ENCODE results near the gene ATP12A.
A peak's percentile ranks its signal among the peaks of the same experiment; 100 is the strongest.
"Not testable (repeated sequence)": the region's sequence is repeated elsewhere in the genome, so short reads cannot be mapped to it uniquely, and the experiment has no call there.

The ATP12A gene

DNA sequence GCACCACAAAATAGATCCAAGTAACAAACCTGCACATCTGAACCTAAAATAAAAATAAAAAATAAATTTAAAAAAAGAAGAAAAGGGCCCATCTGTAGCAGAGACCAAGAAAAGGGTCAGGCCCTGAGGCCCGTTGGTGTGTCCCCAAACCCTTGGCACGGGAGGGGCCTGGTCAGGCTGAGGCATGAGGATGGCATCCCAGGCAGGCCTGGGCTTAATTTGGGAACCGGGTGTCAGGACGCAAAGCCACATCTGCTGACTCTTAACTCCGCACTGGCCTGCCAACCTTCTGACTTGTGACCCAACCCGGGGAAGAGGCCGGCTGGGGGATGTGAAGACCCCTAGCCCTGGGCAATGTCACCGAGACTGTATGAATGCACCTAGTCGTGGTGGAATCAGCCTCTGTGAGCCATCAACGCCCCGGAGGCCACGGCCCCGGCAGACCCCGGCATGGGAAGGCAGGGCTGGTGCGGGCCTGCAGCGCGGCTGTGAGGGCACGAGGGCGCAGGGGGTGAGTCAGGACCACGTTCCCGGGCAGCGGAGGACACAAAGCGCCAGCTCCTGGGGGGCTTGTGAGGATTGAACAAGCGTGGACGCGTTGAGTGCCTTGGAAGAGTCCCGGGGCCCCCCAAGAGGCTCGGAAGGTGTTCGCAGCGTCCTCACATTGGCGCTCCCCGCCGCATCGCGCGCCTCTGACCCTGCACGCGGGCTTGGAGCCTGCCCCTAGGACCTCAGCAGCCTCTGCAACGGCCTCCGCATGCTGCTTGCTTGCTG, 38.2 kb downstream of the ATP12A start:
- TF ChIP-seq CTCF (conservative IDR thresholded peaks at IDR 0.05; ENCODE audit: control insufficient read depth, insufficient read depth, low read depth, low read length), result no peak
- H3K4me3 ChIP-seq (ENCODE audit: control insufficient read depth, low read depth, low read length), result no peak overlapping the region
- no peak for DNase-seq (ENCODE audit: low read depth)

DNA sequence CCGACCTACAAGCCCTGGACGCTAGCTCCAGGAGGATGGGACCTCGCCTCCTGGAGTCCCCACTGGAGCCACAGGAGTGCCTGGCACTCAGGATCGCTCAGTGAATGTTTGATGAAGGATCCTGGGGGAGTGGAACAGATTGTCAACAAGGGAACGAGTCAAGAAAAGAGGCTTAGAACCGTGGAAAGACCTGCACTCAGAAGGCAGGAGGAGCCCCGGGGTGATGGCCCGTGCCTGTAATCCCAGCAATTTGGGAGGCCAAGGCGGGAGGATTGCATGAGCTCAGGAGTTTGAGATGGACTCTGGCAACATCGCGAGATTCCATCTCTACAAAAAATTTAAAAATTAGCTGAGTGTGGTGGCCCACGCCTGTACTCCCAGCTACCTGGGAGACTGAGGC, 38.9 kb downstream of the ATP12A start:
- TF ChIP-seq CTCF (conservative IDR thresholded peaks at IDR 0.05; ENCODE audit: control insufficient read depth, insufficient read depth, low read depth, low read length), result no peak
- H3K4me3 ChIP-seq (ENCODE audit: control insufficient read depth, low read depth, low read length), result no peak overlapping the region
- DNase-seq (ENCODE audit: low read depth), result no peak

DNA sequence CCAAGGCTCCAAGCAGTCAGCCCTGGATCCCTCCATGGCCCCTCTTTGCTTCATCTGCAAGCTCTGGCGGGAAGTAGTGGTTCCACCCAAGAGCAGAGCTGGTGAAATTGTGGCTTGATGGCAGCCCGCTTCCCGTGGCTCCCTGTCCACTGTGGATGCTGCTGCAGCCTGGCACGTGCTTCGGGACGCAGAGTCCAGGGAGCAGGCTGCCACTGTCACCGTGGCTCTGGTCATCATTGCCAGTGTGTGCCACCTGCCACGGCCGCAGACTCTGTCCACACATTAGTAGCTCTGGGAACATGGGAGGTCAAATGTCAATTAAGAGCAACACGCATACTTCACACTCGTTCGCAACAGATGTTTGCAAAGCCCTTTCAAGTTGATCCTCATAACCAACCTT, 43.0 kb downstream of the ATP12A start:
- no peak for DNase-seq (ENCODE audit: low read depth)
- no peak overlapping the region for H3K4me3 ChIP-seq (ENCODE audit: control insufficient read depth, low read depth, low read length)
- no peak for TF ChIP-seq CTCF (conservative IDR thresholded peaks at IDR 0.05; ENCODE audit: control insufficient read depth, insufficient read depth, low read depth, low read length)

GRCh38 chr13:24724714-24725113, 44.5 kb downstream of the ATP12A start:
- TF ChIP-seq CTCF (conservative IDR thresholded peaks at IDR 0.05; ENCODE audit: control insufficient read depth, insufficient read depth, low read depth, low read length), result no peak
- no peak overlapping the region for H3K4me3 ChIP-seq (ENCODE audit: control insufficient read depth, low read depth, low read length)
- no peak for DNase-seq (ENCODE audit: low read depth)

DNA sequence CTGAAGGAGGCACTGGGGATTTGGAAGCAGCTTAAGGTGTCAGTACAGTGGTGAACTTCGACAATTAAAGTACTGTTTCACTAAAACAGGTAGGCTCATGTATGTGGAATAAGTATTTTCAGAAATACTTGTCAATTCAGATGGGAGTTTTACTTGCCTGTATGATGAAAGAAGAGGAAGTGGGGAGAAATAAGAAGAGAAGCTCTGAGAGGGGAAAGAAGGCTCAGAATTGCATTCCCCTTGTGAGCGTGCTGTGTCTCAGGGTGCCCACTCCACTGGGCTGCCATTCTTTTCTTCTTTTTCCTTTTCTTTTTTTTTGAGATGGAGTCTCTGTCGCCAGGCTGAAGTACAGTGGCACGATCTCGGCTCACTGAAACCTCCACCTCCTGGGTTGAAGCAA, 45.2 kb downstream of the ATP12A start:
- no peak for DNase-seq (ENCODE audit: low read depth)
- TF ChIP-seq CTCF (conservative IDR thresholded peaks at IDR 0.05; ENCODE audit: control insufficient read depth, insufficient read depth, low read depth, low read length), result no peak
- H3K4me3 ChIP-seq (ENCODE audit: control insufficient read depth, low read depth, low read length), result no peak overlapping the region

DNA sequence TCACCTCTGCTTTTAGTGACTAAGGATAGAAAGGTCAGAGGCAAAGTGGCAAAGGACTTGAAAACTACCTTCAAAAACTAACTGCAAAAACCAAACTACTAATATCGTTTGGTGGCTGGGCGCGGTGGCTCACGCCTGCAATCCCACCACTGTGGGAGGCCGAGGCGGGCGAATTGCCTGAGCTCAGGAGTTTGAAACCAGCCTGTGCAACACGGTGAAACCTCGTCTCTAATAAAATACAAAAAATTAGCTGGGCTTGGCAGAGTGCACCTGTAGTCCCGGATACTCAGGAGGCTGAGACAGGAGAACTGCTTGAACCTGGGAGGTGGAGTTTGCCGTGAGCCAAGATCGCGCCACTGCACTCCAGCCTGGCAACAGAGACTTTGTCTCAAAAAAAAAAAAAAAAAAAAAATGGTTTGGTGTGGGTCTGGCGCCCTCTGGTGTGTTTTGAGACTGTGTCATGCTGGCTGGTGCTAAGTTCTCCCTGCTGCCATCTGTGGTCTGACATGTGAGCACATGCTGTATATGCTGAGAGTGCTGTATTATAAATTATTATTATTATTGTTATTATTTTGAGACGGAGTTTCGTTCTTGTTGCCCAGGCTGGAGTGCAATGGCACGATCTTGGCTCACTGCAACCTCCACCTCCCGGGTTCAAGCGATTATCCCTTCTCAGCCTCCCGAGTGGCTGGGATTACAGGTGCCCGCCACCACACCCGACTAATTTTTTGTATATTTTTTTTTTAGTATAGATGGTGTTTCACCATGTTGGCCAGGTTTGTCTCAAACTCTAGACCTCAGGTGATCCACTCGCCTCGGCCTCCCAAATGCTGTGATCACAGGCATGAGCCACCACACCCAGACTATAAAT, 47.8 kb downstream of the ATP12A start:
- DNase-seq (ENCODE audit: low read depth), result peak; percentile 86
- no peak overlapping the region for H3K4me3 ChIP-seq (ENCODE audit: control insufficient read depth, low read depth, low read length)
- peak; percentile 82 for TF ChIP-seq CTCF (conservative IDR thresholded peaks at IDR 0.05; ENCODE audit: control insufficient read depth, insufficient read depth, low read depth, low read length)

DNA sequence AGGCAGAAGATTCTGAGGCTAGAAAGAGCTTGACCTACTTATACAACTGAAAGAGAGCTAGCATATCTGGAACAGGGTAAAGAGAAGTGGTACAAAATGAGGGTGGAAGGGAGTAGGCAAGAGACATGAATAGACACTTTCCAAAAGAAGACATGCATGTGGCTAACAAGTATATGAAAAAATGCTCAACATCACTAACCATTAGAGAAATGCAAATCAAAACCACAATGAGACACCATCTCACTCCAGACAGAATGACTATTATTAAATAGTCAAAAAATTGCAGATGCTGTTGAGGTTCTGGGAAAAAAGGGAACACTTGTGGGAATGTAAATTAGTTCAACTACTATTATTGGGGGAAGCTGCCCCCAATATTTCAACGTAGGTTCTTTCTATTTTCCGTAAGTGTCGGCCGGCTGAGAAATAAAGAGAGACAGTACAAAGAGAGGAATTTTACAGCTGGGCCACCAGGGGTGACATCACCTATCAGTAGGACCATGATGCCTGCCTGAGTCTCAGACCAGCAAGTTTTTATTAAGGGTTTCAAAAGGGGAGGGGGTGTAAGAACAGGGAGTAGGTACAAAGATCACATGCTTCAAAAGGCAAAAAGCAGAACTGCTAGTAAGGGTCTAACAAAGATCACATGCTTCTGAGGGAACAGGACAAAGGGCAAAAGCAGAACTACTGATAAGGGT, 50.8 kb downstream of the ATP12A start:
- H3K4me3 ChIP-seq (ENCODE audit: control insufficient read depth, low read depth, low read length); DNase-seq (ENCODE audit: low read depth): not testable (repeated sequence)
